SK-N-SH treated with all-trans-retinoic acid at 6 μM for 48 hours (cell line): Measurements from ENCODE around the gene PIK3R6.

Experiments used
- ATAC-seq: fragments of 200-7000 bp; cut with Tn5 transposase; 3 replicates; pipeline ENCODE4 v1.9.1; 2020; ENCODE audit warnings: mild to moderate bottlenecking, moderate library complexity
- ARNTL ChIP-seq: fragments of 450-650 bp; formaldehyde crosslinking; IDR thresholded peaks from 2 replicates; pipeline ENCODE4 v1.5.0; 2020; ENCODE audit warnings: low read depth, mild to moderate bottlenecking, moderate library complexity, borderline replicate concordance
- BACH2 ChIP-seq: fragments of 250-450 bp; sonication (Bioruptor Pico); IDR thresholded peaks from 2 replicates; pipeline ENCODE4 v1.9.0; 2021; ENCODE audit warnings: mild to moderate bottlenecking, borderline replicate concordance
- CREB5 ChIP-seq: fragments of 250-450 bp; sonication (Bioruptor Pico); IDR thresholded peaks from 2 replicates; pipeline ENCODE4 v1.5.1; 2020; ENCODE audit warnings: low read depth, mild to moderate bottlenecking, moderate library complexity
- CSDC2 ChIP-seq: fragments of 250-450 bp; sonication (Bioruptor Pico); IDR thresholded peaks from 2 replicates; pipeline ENCODE4 v1.5.0; 2020; ENCODE audit warnings: mild to moderate bottlenecking, moderate library complexity
- ESRRG ChIP-seq: fragments of 250-450 bp; sonication (Bioruptor Pico); IDR thresholded peaks from 2 replicates; pipeline ENCODE4 v1.6.1; 2021; ENCODE audit warnings: mild to moderate bottlenecking
- GLIS3 ChIP-seq: fragments of 250-450 bp; sonication (Bioruptor Pico); IDR thresholded peaks from 2 replicates; pipeline ENCODE4 v1.5.0; 2020; ENCODE audit warnings: mild to moderate bottlenecking, moderate library complexity
- ISL1 ChIP-seq: fragments of 250-450 bp; sonication (Bioruptor Pico); IDR thresholded peaks from 2 replicates; pipeline ENCODE4 v2.1.2; 2022; ENCODE audit warnings: mild to moderate bottlenecking, moderate library complexity
- PATZ1 ChIP-seq: fragments of 250-450 bp; sonication (Bioruptor Pico); IDR thresholded peaks from 2 replicates; pipeline ENCODE4 v1.8.0; 2020; ENCODE audit warnings: mild to moderate bottlenecking, moderate library complexity, borderline replicate concordance
- PPARA ChIP-seq: fragments of 250-450 bp; sonication (Bioruptor Pico); IDR thresholded peaks from 2 replicates; pipeline ENCODE4 v1.5.0; 2020; ENCODE audit warnings: mild to moderate bottlenecking, borderline replicate concordance
- RARB ChIP-seq: fragments of 250-450 bp; sonication (Bioruptor Pico); IDR thresholded peaks from 2 replicates; pipeline ENCODE4 v1.8.0; 2021; ENCODE audit warnings: mild to moderate bottlenecking, moderate library complexity
- SNAI2 ChIP-seq: fragments of 250-450 bp; sonication (Bioruptor Pico); IDR thresholded peaks from 2 replicates; pipeline ENCODE4 v1.5.0; 2020; ENCODE audit warnings: mild to moderate bottlenecking, moderate library complexity
- TCF4 ChIP-seq: fragments of 250-450 bp; sonication (Bioruptor Pico); IDR thresholded peaks from 2 replicates; pipeline ENCODE4 v1.8.0; 2021; ENCODE audit warnings: mild to moderate bottlenecking, moderate library complexity, borderline replicate concordance
- TOX ChIP-seq: fragments of 250-450 bp; sonication (Bioruptor Pico); IDR thresholded peaks from 2 replicates; pipeline ENCODE4 v1.8.0; 2021; ENCODE audit warnings: mild to moderate bottlenecking, moderate library complexity, borderline replicate concordance
- ZC3H10 ChIP-seq: fragments of 250-450 bp; sonication (Bioruptor Pico); IDR thresholded peaks from 2 replicates; pipeline ENCODE4 v1.5.1; 2021; ENCODE audit warnings: mild to moderate bottlenecking, moderate library complexity
- ZFP3 ChIP-seq: fragments of 250-450 bp; sonication (Bioruptor Pico); IDR thresholded peaks from 2 replicates; pipeline ENCODE4 v1.5.0; 2020; ENCODE audit warnings: mild to moderate bottlenecking, moderate library complexity
- ZFP30 ChIP-seq: fragments of 450-650 bp; formaldehyde crosslinking; IDR thresholded peaks from 2 replicates; pipeline ENCODE4 v1.5.0; 2022; ENCODE audit warnings: mild to moderate bottlenecking, moderate library complexity
- ZNF565 ChIP-seq: fragments of 450-650 bp; formaldehyde crosslinking; conservative IDR thresholded peaks from 2 replicates; pipeline ENCODE4 v1.5.0; 2020; ENCODE audit warnings: low read depth, mild to moderate bottlenecking, moderate library complexity
- ZNF70 ChIP-seq: fragments of 450-650 bp; formaldehyde crosslinking; IDR thresholded peaks from 2 replicates; pipeline ENCODE4 v1.5.0; 2020; ENCODE audit warnings: mild to moderate bottlenecking, moderate library complexity
- ZNF8 ChIP-seq: fragments of 450-650 bp; formaldehyde crosslinking; IDR thresholded peaks from 2 replicates; pipeline ENCODE4 v1.5.0; 2020; ENCODE audit warnings: mild to moderate bottlenecking, moderate library complexity
- TF ChIP-seq, protein P1 (sequence below): fragments of 250-450 bp; sonication (Bioruptor Pico); IDR thresholded peaks from 2 replicates; pipeline ENCODE4 v1.8.0; 2021; ENCODE audit warnings: low read depth, mild to moderate bottlenecking, moderate library complexity, borderline replicate concordance
- TF ChIP-seq, protein P2 (sequence below): fragments of 250-450 bp; sonication (Bioruptor Pico); IDR thresholded peaks from 2 replicates; pipeline ENCODE4 v1.5.0; 2020; ENCODE audit warnings: mild to moderate bottlenecking, moderate library complexity
- TF ChIP-seq, protein P3 (sequence below): fragments of 250-450 bp; sonication (Bioruptor Pico); IDR thresholded peaks from 2 replicates; pipeline ENCODE4 v1.5.1; 2021; ENCODE audit warnings: mild to moderate bottlenecking, moderate library complexity

The PIK3R6 gene

DNA sequence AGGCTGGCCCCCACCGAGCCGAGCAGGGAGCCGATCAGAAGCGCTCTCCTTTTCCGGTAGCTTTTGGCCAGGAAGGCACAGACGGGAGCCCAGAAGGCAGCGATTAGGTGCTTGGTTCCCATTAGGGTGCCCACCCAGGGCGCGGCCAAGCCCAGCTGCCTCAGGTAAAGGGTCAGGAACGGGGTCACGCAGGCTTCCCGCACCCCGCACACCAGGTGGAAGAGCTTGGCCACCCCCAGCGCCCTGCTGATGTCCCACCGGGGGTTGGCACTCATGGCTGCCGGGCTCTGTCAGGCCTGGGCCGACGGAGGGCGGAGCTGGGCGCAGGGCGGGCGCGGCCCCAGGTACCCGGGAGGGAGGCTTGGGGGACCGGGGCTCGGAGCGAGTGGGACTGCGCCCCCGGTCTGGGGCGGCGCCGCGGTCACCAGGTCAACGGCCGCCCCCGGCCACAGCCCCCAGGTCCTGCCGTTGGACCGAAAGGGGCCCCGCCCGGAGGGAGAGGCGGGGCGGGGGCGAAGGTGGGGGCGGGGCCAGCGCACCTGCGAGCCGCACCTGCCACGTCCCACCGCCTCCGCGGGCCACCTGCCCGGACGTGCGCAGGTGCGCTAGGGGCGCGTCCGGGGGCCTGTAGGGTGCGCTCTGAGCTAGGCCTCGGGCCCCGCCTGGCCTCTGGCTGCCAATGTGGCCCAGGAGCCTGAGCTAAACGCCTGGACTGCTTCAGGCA is 68.5 kb downstream of the PIK3R6 start, which contains the start of gene MFSD6L:
MFSD6L (minus strand) TSS at position 520 of the 724 bp plus-strand sequence; CDS start at position 275, 245 bp downstream.
- no peak for TF ChIP-seq ZFP3 (CRISPR knock-in tag)
- TF ChIP-seq TCF4 (CRISPR knock-in tag): no peak
- TF ChIP-seq ZNF565 (CRISPR knock-in tag): no peak
- no peak for TF ChIP-seq CREB5 (CRISPR knock-in tag)
- TF ChIP-seq ZC3H10 (CRISPR knock-in tag): no peak
- TF ChIP-seq CSDC2: no peak
- no peak for TF ChIP-seq RARB (CRISPR knock-in tag)
- no peak for TF ChIP-seq ZFP30
- TF ChIP-seq, protein P1, sequence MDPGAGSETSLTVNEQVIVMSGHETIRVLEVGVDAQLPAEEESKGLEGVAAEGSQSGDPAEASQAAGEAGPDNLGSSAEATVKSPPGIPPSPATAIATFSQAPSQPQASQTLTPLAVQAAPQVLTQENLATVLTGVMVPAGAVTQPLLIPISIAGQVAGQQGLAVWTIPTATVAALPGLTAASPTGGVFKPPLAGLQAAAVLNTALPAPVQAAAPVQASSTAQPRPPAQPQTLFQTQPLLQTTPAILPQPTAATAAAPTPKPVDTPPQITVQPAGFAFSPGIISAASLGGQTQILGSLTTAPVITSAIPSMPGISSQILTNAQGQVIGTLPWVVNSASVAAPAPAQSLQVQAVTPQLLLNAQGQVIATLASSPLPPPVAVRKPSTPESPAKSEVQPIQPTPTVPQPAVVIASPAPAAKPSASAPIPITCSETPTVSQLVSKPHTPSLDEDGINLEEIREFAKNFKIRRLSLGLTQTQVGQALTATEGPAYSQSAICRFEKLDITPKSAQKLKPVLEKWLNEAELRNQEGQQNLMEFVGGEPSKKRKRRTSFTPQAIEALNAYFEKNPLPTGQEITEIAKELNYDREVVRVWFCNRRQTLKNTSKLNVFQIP (CRISPR knock-in tag): no peak
- TF ChIP-seq, protein P2, sequence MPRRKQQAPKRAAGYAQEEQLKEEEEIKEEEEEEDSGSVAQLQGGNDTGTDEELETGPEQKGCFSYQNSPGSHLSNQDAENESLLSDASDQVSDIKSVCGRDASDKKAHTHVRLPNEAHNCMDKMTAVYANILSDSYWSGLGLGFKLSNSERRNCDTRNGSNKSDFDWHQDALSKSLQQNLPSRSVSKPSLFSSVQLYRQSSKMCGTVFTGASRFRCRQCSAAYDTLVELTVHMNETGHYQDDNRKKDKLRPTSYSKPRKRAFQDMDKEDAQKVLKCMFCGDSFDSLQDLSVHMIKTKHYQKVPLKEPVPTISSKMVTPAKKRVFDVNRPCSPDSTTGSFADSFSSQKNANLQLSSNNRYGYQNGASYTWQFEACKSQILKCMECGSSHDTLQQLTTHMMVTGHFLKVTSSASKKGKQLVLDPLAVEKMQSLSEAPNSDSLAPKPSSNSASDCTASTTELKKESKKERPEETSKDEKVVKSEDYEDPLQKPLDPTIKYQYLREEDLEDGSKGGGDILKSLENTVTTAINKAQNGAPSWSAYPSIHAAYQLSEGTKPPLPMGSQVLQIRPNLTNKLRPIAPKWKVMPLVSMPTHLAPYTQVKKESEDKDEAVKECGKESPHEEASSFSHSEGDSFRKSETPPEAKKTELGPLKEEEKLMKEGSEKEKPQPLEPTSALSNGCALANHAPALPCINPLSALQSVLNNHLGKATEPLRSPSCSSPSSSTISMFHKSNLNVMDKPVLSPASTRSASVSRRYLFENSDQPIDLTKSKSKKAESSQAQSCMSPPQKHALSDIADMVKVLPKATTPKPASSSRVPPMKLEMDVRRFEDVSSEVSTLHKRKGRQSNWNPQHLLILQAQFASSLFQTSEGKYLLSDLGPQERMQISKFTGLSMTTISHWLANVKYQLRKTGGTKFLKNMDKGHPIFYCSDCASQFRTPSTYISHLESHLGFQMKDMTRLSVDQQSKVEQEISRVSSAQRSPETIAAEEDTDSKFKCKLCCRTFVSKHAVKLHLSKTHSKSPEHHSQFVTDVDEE: no peak
- no peak for TF ChIP-seq ARNTL (CRISPR knock-in tag)
- TF ChIP-seq PPARA (CRISPR knock-in tag): no peak
- TF ChIP-seq TOX (CRISPR knock-in tag): no peak
- TF ChIP-seq SNAI2 (CRISPR knock-in tag): no peak
- no peak for TF ChIP-seq ESRRG
- no peak for TF ChIP-seq ISL1
- TF ChIP-seq PATZ1: no peak
- no peak for ATAC-seq

- ATAC-seq: no peak
- TF ChIP-seq ZFP30 (no peak), ARNTL (CRISPR knock-in tag) (no peak), ESRRG (no peak), ZNF565 (CRISPR knock-in tag) (no peak), PATZ1 (no peak), ZNF8 (CRISPR knock-in tag) (no peak)
Measured at GRCh38 chr17:8798176-8798845, 69.2 kb downstream of the PIK3R6 start.

DNA sequence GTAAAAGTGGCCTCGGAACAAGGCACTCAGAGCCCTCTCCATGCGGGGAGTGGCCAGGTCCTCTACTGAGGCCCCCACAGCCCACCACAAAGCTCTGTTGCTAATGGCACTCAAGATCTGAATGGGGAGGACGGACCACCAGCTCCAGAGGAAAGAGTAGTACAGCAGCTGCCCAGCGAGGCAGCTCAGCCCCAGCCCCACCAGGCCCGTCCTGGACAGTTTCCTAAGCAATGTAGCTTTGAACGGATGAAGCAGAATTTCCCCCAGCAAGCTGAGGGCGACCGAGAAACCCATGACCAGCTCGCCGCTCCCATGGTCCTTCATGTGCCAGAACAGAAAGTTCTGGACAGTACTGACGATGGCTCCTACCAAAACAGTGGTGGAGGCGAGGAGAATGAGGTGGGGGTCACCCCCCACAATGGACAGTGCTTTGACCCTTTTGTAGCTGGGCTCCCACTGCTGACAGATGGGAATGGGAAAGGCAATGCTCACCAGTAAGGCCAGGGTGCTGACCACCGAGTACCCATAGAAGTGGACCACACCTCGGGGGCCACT is 69.8 kb downstream of the PIK3R6 start:
- ATAC-seq: no peak; the same call in 2 of the 3 replicates
- TF ChIP-seq, protein P3, sequence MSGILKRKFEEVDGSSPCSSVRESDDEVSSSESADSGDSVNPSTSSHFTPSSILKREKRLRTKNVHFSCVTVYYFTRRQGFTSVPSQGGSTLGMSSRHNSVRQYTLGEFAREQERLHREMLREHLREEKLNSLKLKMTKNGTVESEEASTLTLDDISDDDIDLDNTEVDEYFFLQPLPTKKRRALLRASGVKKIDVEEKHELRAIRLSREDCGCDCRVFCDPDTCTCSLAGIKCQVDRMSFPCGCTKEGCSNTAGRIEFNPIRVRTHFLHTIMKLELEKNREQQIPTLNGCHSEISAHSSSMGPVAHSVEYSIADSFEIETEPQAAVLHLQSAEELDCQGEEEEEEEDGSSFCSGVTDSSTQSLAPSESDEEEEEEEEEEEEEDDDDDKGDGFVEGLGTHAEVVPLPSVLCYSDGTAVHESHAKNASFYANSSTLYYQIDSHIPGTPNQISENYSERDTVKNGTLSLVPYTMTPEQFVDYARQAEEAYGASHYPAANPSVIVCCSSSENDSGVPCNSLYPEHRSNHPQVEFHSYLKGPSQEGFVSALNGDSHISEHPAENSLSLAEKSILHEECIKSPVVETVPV: no peak
- no peak for TF ChIP-seq ZC3H10 (CRISPR knock-in tag)
- TF ChIP-seq RARB (CRISPR knock-in tag): no peak
- TF ChIP-seq ZNF8 (CRISPR knock-in tag): no peak
- TF ChIP-seq ZFP3 (CRISPR knock-in tag): no peak
- no peak for TF ChIP-seq PATZ1
- TF ChIP-seq ZNF70 (CRISPR knock-in tag): no peak
- TF ChIP-seq CSDC2: no peak
- no peak for TF ChIP-seq BACH2
- TF ChIP-seq ISL1: no peak
- TF ChIP-seq TCF4 (CRISPR knock-in tag): no peak
- TF ChIP-seq GLIS3 (CRISPR knock-in tag): no peak
- TF ChIP-seq TOX (CRISPR knock-in tag): no peak
- no peak for TF ChIP-seq ESRRG
